A172 (cell line): Measurements from ENCODE around the gene ANKRD63. TPM values are rescaled to one million over a fixed set of nuclear protein-coding genes. Genes with fewer than 3 reads are reported as not detected.

Experiments used
- DNase-seq: peaks from one replicate; pipeline ENCODE4 v3.0.0-alpha.2; 2015; ENCODE audit warnings: low spot score
- total RNA-seq: library from RNA; depleted of rRNA; stranded (reverse); fragments of >200 nt; shearing (Covaris generic); gene quantifications from 2 replicates; pipeline ENCODE4 v1.2.3, GENCODE V29; 2014; rRNA removed

The ANKRD63 gene
- total RNA-seq, 1 experiment from 2014 or later = not detected

DNA sequence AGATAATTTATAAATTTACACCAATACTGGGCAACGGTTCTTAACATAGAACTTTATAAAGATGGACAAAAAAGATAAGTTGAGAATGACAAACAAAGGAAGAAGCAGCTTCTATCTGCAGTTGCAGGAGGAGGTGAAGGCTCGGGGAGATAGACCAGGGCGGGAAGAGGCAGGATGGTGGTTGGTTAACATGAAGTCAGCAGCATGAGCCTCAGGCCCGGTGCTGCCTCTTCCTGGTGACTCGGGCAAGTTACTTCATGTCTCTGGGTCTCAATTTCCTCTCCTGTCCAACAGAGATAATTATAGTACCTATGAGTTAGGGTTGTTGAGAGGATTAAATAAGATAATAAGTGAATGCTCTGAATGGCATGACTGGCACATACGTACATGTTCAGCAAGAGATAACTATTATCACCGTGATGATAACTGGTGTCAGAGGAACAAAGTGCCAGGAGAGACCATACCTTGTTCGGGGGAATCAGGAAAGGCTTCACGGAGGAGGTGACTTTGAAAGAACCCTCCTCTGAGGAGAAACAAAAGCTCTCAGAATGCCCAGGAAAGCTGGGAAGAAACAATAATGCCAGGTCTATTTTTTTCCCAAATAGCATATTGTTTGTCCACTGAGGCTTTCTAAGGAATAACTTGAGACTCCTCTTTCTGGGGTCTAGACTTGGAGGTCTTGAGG is 39.6 kb downstream of the ANKRD63 start:
- no peak for DNase-seq

GRCh38 chr15:40242601-40243000 is 40.3 kb downstream of the ANKRD63 start:
- no peak for DNase-seq

DNA sequence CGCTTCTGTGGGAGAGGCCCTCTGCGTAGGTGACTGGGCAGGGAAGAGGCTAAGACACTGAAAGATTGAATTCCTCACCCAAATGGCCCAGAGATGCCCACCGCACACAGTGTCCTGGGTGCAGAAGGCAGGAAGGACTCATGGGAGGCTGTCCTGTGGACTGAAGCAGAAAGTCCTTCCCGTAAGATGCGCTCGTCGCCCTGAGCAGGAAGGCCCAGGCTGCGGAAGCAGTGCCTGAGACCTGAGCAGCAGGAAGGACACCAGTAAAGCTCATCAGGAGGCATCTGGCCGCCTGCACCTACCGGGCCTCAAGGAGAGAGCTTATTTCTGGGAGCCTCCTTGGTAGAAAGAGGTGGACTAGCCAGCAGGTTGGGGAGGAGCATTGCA is 40.7 kb downstream of the ANKRD63 start:
- DNase-seq = no peak

DNA sequence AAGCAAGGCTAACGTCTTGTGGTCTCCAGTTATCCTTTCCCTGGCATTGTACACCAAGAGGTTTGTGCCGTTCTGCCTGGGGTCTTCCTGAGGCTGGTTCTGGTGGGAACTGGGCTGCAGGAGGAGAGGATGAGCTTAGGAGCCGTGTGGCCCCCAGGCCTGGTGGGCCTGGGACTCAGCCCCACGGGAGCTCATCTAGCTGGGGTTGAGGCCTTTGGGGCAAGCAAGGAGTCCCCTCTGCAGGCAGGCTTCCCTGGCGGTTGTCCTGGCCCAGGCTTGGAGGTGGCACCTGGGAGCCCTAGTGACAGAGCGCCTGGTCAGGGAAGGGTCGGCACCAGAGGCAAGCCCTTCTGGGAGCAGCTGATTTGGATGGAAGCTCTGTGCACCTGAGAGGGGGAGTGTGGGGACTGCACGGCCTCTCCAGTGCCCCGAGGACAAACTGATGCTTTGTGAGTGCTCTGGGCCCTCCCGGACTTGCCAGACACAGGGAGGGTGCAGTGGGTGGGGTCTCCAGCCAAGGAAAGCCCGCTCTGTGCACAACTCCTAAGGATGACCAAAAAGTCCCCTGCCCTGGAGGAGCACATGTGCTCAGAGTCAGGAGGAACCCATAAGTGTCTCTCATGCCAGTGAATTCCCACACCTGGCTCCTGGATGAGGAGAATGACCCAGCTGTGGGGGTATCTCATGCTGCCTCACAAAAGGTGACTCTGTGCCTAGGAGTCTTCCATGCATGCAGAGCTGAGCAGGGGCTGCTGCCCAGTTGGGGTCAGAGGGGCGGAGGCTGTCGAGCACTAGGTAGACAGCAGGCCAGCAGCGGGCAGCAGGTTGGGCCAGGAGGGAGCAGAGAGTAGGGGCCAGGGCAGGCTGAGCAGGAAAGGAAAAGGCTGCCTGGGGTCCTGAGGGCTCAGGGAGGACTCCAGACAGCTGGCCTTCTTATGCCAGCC is 41.3 kb downstream of the ANKRD63 start:
- DNase-seq = no peak

DNA sequence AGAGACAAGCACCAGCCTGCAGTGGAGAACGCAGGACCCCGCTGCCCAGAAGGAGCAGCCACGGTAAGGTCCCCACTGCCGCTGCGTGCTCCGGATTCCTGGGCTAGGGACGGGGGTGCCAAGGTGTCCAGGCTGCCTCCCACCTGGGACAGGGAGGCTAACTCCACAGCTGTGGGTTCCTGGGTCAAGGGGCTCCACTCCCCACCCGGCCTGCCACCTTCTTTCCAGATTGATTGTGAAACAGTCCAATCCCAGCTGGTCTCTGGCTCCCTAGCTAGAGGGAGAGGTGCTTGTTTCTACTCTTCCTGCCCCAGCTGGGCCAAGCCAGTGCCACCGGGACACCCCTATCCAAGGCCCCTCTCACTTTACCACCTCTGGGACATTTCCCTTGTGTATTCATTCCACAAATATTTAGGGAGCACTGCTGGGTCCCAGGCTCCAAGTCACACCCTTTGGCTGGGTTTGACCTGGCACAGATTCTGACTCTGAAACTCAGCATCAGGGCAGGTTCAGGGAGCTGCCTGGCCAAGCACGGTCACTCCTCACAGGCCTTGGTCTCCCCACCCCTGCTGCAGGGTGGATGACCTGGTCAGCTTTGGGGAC is 42.1 kb downstream of the ANKRD63 start:
- no peak for DNase-seq

DNA sequence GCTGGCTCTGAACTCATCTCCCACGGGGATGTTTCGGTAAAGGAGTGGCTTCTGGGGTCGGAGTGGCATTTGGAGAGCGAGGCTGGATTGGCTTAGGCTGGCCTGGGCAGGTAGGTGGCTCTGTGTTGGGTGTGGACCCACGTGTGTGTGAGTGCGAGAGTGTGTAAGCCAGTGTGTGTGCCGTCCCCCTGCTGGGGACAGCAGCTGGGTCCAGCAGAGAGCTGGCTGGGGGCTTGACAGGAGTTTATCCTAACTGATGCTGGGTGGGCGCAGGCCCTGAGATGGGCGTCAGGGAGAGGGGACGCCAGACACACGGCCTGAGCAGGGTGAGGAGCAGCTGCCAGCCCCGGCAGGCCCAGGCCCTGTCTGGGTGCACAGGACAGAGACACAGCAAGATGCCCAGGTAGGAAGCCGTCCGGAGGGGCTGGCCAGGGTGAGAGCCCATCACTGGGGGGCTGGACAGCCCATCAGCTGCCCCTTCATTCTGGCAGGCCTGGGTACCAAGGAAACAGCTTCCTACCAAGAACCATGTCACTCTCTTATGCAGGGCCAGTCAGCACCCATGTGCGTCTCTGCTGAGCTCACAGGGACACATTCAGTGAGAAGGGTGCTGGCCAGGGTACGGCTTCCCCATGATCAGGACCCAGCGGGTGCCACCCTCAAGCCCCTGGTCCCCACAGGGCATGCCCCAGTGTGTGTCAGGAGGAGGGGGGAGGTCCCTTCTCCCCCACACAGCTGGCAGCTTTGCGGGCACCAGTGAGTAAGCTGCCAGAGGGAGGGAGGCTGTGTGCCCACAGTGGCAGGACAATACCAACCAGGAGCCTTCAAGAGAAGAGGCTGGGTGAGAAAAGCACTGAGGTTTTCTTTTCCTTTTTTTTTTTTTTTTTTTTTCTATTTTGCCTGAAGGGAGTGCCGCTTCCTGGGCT is 42.9 kb downstream of the ANKRD63 start:
- no peak for DNase-seq

DNA sequence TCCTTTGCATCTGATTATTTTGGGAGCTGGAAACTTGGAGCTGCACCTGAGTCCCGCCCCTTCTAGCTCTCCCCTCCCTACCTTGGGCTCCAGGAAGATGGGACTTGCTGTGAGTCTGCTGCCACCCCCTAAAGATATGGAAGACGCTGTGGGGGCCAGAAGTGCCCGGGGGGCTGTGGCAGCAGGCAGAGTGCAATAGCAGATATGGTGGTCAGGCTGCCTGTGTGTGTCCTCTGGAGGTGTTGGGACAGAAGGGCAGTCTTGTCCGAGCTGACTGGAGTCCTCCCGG is 43.5 kb downstream of the ANKRD63 start:
- no peak for DNase-seq

GRCh38 chr15:40238532-40239403 is 44.1 kb downstream of the ANKRD63 start, which contains the start of gene PAK6:
Gene PAK6 (plus strand): TSS chr15:40239063. CDS start chr15:40264786, 25,723 bp downstream.
- peak; percentile 67 for DNase-seq

DNA sequence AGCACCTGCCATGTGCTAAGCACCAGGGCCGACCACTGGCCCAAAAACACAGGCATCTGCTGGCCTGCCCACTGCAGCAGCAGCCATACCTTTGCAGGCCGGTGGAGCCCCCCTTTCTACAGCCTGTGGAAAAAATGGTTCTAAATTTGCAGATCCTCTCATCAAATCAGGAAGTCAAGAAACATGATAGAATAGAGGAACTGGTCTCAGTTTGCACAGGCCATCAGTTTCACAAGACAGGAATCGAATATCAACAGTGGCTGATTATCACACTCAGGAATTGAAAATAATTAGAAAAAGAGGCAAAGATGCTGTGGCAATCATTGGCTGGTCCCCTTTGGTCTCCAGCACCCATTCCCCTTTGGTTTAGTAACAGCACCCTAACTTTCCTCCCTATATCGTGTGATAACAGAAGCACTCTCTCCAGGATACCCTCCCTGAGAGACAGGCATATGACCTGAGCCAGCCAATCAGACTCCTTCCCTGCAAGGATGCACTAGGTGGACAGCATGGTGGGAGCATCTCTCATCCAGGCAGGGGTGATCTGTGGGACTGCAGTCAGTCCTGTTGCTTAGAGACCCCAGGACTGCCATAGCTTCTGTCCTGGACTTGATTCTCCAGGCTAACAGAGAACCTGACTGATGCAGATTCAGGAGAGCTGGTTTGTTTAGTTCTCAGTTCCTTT is 47.5 kb downstream of the ANKRD63 start:
- DNase-seq = no peak

DNA sequence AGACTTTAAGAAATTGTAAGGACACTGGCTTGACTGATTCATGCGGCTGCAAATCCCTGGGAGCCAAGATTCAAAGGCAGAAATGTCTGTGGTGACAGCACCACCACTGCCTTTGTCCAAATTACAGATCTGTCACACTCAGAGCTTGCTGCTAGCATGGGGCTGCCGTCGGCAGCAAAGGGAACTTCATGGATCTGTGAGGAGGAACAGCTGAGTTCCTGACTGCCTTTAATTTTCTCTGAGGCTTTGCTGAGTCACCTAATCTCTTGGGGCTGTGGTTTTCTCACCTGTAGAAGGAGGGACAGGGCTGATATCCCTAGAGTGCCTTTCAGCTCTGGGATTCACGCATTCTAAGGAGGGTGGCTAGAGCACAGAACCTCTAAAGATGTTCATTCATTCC is 48.1 kb downstream of the ANKRD63 start:
- peak; percentile 19 for DNase-seq

GRCh38 chr15:40233727-40234577 is 48.9 kb downstream of the ANKRD63 start:
- DNase-seq = no peak

GRCh38 chr15:40232625-40233070 is 50.2 kb downstream of the ANKRD63 start:
- no peak for DNase-seq

Other genes with a start within 250 kb of the ANKRD63 start
- 337 and 421 TPM in 2 replicates for gene SRP14, start 243.9 kb downstream of the ANKRD63 start, total RNA-seq
- 0.83 and 1.8 TPM in 2 replicates for gene BMF, start 174.2 kb downstream of the ANKRD63 start, total RNA-seq
- 73.0 and 82.1 TPM in 2 replicates for gene BUB1B, start 122.0 kb downstream of the ANKRD63 start, total RNA-seq
- gene PAK6, start 44.0 kb downstream of the ANKRD63 start, total RNA-seq = 0.17 and 0.43 TPM in 2 replicates
- gene PLCB2, start 24.9 kb upstream of the ANKRD63 start, total RNA-seq = not detected in 2 replicates
- gene INAFM2, start 40.6 kb upstream of the ANKRD63 start, total RNA-seq = 12.7 and 14.7 TPM in 2 replicates
- 4.4 and 12.1 TPM in 2 replicates for gene CCDC9B, start 57.9 kb upstream of the ANKRD63 start, total RNA-seq
- not detected in 2 replicates for gene PHGR1, start 68.0 kb upstream of the ANKRD63 start, total RNA-seq
- gene DISP2, start 75.2 kb upstream of the ANKRD63 start, total RNA-seq = 0.19 and 0.36 TPM in 2 replicates
- 117 and 130 TPM in 2 replicates for gene KNSTRN, start 99.7 kb upstream of the ANKRD63 start, total RNA-seq
- gene IVD, start 122.7 kb upstream of the ANKRD63 start, total RNA-seq = 10.8 and 20.7 TPM in 2 replicates
- 11.2 and 14.0 TPM in 2 replicates for gene BAHD1, start 157.9 kb upstream of the ANKRD63 start, total RNA-seq
- 39.0 and 49.1 TPM in 2 replicates for gene CHST14, start 187.9 kb upstream of the ANKRD63 start, total RNA-seq